HG03108 (cell line): ENCODE measurements around the gene AOPEP.

Source experiments
- ATAC-seq: cut with Tn5 transposase; IDR thresholded peaks from one replicate; pipeline ENCODE4 v1.9.1; 2021; ENCODE audit warnings: moderate library complexity; ENCODE audit not compliant: unreplicated experiment

Gene AOPEP

DNA sequence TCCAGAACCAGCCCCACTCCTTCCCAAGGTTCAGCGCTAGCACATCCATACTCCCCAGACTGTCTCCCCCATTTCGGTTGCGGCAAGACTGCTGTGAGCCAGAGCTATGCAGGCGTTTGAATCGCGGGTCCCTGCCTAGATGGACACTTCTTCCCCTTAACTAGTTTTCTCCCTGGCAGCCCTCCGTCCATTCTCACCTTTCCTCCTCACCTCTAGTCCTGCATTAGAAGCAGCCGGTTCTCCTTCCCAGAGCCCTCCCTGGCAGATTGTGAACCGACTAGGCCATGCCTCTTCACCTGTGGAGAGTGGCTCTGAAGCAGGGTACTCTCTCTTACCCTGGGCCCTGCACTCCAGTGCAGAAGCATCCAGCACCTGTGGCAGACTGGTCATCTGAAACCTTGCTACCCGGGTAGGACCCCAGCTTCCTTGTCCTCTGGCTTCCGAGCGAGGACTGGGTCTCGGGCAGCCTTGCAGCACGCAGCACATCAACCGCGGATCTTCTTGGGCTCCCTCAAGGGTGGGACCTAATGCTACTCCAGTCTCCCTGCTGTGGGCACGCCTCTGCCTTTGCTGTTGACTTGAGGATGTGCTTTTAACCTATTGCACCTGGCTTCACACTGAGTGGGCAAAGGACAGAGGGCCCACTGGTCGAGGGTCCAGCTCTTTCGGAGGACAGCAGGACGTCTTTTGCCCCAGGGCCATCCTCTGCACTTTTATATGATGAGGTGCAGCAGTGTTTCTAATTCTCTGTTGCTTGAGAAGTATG is 183.6 kb downstream of the AOPEP start:
- ATAC-seq = no peak

DNA sequence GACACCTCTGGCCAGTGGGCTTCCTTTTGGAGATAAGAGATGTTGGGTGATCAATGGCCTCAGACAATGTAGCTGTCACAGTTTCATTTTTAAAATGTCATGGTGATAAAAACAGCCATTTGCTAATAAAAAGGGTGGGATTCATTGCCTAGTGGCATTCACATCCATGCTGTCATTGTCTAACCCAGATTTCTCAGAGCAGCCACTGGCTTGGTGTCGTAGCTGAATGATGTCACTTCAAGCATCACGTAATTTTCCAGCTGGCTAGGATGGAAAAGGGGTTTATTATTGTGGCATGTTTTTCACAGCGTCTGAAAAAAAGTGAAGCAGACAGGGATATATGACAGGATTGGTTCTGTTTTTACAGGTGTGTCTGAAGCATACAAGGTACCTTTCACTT is 184.7 kb downstream of the AOPEP start:
- ATAC-seq = no peak

DNA sequence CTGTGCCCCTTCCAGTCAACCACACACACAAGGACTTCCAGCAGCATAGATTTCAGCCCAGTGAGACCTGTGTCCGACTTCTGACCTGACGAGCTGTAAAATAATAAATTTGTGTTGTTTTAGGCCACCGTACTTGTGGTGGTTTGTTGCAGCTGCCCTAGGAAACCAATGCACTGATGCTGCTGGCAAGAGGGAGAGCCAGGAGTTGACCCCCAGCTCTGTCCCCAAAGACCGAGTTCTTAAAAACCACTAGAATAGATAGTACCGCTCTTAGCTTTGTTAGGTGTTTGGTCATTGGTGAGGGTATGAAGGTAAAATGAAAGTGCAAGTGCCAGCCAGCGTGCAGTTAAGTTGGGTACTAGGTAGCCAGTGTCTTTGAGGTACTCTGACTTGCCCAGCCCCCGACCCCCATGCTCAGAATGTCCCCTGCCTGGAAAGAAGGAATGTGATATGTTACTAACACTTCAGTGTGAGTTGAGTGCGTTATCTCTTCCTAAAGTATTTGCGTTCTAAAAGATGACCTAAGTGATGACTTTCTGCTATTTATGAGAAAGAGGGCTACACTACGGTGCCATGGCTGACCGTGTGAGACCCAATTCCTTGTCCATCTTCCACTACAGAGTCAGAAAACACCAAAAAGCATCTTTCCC is 185.6 kb downstream of the AOPEP start:
- no peak for ATAC-seq

DNA sequence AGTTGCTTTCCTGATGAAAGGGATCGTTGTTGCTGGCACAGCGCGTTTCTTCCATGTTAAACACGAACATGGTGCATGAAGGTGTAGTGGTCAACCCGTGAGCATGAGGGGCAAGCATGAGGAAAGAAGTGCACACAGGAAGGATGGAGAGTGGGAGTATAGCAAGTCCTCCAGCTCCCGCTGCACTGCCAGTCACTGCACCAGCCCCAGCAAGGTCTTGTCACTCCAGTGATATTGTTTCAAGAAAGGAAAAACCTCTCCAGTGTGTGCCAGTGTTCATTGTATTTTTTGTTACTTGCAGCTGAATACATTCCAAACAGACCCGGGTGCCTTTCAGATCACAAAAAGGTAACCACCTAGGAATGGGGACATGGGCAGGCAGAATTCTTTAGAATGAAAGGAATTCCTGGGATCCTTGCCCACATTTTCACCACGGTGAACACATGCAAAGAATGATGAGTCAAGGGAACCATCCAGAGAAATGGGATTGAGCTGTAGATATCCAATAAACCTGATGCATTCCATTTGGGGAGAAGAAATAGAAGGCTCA is 186.3 kb downstream of the AOPEP start:
- ATAC-seq = no peak

DNA sequence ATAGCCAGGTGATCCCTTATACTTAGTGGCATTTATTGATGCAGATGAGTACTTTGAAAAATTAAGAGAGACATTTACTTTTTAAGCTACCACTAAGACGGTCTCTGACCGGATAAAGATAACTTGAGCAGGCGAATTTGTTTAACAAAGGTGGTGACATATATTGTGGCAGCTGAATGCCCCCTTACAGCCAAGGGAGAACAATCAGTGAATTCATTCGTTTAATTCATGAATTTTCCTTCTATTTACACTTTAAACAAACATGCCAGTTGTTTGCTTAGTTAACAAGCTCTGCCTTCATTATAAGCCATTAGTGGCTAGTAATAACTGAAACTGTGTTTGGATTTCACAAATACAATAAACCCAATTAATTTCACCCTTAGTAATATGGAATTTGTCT is 187.1 kb downstream of the AOPEP start:
- ATAC-seq = no peak

DNA sequence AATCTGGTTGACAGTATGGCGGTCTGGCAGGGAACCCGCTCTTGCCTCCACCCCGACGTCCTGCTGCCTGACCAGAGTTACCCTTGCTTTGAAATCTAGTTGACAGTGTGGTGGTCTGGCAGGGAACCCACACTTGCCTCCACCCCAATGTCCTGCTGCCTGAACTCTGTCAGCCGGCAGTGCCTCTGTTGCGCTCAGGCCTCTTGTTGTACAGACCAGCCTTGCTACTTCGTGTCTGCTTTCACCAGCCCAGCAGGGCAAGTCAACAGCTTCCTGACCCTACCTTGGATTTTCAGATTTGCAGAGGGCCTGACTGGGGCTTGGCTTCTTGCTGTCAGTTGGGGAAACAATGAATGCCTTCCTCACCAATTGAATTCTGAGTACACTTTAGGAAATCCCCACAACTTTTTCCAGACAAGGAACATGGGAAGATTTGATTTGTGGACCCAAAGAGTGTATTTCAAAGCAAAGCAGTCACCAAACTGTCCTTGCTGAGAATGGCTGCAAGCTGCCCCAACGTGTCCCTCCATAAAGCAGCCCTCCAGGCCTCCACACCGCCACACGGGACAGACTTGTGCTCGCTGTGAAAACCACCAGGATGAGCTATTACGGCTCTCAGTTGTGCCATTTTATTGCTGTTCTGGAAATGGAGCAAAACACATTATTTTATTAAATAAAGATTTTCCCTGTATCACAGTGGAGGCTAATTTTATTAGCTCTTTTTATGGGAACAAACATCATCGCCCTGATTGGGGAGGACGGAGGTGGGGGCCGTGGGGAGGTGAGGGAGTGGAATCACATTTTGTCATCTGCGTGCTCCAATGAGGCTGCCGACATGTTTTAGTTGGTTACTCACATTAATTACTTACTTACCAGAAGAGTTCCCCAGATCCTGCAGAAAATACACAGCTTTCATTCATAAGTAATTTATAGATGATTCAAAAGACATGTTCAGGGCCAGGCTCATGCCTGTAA is 189.3 kb downstream of the AOPEP start:
- no peak for ATAC-seq

DNA sequence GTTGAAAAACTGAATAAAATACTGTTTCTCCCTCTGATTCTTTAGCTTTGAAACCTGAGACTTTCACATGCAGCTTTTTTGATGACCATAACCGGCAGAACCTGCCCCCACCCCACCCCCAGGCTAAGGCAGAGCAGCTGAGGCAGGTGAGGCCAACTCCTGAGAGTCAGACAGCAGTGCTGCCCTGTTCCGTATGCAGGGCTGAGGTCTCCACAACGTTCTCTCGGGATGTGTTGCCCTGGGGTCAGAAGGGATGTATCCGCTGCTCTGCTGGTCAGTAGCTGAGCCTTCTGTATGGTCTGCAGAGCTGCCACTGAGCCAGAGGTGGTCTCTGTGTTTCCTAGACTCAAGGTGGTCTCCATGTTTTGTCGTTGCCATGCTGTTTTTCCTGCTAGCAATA is 190.5 kb downstream of the AOPEP start:
- ATAC-seq = no peak

DNA sequence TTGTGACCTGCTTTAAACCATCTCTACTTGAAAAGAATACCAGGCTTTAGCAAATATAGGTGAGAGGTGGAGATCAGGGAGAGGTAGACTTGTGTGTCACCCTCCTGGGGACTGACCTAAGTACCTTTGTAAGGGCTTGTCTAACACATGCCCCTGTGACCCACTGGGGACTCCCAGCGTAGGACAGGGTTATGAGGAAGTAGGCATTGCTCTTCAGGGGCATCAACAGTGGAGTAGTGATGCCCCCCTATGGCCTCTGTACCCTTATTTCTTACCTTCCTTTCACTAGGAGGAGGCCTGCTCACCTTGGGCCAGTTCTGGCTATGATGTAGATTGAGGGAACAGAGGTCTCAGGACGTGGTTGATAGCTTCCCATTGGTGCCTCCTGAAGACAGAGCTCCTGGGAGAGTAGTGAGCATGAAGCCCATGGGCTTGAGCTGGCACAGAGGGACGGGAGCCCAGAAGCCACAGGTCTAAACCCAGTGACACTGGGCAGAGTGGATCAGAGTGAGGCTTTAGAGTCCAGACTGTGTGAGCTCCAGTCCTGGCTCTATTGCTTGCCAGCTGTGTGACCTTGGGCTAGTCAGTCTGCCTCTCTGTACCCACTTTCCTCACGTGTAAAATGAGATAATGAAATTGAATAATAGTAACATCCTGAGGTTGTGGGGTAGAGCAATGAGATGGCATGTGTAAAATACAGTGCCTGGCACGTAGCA is 191.7 kb downstream of the AOPEP start:
- peak; percentile 67 for ATAC-seq

DNA sequence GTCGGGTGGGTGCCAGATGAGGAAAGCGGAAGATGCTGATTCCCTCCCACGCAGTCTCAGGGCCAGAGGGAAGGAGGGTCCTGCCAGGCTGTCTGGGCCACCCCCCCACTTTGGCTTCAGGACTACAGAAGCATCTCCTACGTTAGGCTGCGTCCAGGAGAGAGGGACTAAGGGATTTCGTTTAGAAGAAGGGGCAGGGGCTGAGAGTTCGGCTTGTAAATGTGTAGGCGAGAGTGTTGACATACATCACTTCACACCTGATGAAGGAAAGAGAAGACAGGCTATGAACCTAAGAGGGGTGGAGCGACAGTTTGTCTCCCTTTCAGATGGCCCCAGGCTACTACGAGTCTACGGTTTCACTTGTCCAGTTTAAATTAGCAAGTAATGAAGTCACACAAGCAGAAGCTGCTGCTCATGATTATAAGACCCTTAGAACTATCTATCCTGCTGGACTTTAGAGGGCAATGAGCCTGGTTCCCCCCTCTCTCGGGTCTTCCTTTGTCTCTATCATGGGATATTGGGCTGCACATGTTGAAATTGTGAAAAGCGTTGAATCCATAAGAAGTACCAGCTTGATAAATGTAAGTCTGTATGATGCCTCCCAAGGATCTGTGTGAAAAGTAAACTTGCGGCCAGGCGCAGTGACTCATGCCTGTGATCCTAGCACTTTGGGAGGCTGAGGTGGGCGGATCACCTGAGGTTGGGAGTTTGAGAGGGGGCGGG is 193.0 kb downstream of the AOPEP start:
- ATAC-seq = no peak

DNA sequence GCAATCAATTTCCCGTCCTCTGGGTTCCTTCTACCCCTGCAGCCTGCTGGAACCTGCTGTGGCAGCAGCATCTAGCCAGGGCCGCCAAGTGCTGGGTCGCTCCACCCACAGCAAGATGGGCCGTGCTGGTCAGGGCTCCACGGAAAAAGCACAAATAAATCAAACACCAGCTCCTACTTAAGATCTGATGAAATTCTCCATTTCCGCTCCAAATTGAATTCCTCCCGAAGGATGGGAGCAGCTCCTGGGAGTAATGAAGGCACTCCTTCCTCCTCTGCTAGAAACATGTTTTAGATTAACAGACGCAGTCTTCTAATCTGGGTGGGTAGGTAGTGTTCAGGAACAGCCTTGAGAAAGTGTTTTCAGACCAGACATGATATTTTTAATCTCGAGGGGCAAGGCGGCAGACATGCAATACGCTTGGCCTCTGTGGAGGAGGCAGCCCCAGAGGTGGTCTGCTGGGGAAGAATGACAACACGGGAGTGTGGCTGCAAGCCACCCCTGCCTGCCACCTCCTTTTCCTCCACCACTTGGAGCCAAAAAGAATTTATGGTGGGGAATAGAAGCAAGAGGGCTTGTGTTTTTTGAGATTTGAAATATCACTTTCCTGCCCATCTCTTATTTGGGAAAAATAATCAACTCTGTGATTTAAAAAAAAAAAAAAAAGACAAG is 194.1 kb downstream of the AOPEP start:
- ATAC-seq = no peak

DNA sequence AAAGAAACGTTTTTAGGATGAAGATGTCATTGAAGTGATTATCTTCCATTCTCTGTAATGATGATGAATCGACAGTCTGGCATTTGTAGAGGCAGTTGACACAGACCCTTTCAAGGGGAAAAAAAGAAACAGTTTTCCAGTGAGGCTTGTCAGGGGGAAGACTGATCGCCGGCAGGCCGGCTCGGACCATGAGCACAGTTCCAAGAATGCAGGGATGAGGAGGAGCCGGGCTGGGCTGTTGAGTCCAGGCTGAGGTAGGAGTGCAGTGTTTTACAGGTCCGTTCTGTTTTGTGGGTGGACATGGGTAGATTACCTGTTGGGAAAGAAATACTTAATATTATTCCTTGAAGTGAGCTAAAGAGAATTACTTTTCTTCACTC is 194.6 kb downstream of the AOPEP start:
- ATAC-seq = no peak

DNA sequence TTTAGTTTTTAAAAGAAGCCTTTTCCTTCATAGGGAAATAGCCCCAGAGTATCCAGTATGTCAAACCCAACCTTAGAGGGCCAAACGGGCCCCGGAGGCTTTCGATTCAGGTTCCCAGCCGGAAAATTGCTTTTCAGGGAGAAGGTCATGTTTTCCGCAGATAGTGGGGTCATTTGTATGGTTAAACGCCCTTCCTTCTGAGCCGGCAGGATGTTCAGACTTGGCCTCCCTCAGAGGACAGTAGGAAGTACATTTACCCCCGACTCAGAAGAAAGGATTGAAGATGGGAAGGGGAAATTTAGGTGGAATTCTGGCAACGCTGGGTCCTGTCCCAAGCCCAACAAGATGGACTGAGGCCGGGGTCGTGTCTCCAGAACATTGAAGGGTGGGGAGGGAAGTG is 195.2 kb downstream of the AOPEP start:
- no peak for ATAC-seq

DNA sequence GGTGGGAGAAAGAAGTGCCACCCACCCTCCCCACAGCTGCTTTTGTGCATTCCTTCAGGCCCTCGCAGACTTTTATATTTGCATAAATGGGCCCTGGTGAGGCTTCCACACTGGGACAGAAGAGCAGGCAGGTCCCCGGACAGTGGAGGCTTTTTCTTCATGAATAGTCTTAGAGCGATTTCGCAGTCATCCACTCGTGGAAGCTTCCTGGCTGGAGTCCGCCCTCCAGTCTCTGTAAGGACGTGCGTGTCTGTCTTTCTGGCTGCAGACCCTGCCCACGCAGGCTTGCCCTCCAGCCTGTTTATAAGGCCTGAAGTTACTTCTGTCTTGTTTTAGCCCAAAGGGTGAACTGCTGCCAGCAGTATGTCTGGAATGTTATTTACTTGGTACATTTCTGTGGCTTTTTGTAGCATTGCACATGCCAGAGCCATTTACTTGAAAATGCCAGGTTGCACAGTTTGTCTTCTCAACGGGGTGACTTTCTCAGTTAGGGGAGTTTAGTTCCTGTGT is 195.7 kb downstream of the AOPEP start:
- ATAC-seq = no peak

DNA sequence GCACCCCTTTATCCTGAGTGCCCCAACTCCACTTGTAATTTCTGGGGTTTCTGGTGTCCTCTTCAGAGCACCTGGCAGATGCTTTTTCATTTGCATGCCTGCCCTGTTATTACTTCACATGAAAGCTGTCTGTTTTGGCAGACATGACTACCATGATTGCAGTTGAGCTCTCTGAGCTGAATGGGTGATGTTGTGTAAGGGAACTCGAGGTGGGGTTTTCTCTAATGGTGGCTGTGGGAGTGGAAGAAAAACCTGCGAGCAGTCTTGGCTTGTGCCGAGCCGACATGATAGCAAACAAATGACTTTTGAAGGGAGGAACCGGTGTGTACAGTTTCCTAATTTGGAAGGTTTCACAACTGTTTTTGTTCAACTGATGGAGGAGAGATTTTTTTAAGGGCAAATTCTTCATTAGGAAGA is 196.2 kb downstream of the AOPEP start:
- no peak for ATAC-seq

DNA sequence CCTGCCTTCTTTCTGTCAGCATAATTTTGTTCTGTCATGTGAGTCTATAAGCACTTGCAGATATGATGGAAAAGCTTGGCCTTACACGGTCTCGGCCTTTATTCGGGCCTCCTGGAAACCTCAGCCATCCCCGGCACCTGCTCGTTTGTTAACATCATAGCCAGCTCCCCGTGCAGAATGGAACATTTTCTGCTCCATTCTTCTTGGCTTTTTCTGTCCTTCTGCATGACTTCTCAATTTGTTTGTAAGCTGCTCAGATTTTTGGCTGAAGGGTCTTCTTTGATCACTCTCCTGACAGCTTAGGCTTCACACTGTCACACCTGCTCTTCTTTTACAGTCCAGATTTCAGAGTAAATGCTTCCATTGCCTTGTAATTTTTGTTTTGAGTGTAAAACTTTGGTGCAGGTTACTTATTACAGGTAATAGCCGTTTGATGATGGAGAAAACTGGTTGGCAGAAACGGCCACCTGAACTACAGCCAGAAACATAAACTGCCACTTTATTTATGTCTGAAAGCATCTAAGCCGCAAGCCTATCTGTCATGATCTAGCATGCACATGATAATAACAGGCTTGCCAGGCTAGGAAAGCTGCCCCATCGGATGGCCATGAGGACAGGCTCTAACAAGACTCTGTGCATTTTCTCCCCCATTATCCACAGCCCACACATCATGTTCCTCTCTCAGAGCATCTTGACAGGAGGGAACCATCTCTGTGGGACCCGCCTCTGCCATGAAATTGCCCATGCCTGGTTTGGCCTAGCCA is 197.0 kb downstream of the AOPEP start:
- no peak for ATAC-seq

DNA sequence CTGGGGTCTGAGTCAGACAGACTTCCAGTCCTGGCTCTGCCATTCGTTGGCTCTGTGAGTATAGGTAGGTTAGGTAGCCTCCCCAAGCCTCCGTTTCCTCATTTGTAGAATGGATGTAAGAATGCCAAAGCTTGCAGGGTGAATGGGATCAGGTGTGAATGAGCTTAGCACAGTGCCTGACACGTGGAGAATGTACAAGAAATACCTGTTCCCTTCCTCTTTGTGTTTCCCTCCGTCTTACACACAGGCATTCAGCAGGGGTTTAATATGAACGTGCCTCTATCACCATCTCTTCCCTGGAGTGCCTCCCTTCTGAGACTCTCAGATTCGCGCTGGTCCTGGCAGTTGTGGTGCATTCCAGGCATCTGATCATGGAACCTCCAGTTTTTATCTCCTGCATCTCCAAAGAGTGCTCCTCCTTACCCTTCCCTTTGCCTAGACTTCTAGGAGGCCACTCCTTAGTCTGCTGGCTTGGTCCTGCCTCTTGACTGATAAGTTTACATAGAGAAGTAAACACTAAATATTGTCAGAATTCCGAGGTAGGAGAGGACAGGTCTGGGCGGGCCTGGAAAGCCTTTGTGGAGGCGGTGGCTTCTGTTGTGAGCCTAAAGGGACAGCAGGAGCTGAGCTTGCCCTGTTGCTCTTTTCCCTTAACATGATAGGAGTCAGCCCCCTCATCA is 199.4 kb downstream of the AOPEP start:
- ATAC-seq = no peak

DNA sequence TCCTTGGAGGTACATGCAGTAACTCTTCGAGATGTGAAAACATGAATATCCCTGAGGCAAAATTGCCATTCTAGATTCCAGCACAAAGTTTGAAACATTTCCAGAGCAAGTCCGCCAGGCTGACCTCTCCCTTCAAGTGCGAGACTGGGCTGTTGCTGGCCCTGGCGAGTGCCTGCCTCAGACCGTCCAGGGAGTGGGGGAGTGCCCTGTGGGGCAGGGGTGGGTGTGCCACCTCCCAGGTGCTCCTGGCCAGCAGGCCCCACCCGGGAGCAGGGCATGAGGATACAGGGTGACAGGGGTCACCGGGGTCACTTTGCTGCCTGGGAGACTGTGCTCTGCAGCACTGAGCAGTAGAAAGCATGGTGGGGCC is 199.9 kb downstream of the AOPEP start:
- ATAC-seq = no peak
